Mammary microvascular endothelial cell (primary cell): ENCODE results near the gene KCNIP4. TPM values are rescaled to one million over a fixed set of nuclear protein-coding genes. Genes with fewer than 3 reads are reported as not detected.

Source experiments
- total RNA-seq: library from RNA; depleted of rRNA; stranded (reverse); fragments of >200 nt; gene quantifications from 2 replicates; pipeline ENCODE4 v1.2.3, GENCODE V29; 2015

KCNIP4 gene
- total RNA-seq = not detected in 2 replicates

GRCh38 chr4:21948347-21949072, at the start of gene KCNIP4:
Gene KCNIP4 (minus strand): TSS chr4:21948772.

GRCh38 chr4:20700007-20700761, 1248.4 kb downstream of the KCNIP4 start, which contains the start of gene PACRGL:
Gene PACRGL (plus strand): TSS chr4:20700458. CDS start chr4:20704482, 4,024 bp downstream.

